ENCODE results near the gene GNAQ. TPM values are rescaled to one million over a fixed set of nuclear protein-coding genes. Genes with fewer than 3 reads are reported as not detected.

The GNAQ gene
- total RNA-seq, 1 experiment from 2014 or later: 48.6 TPM

DNA sequence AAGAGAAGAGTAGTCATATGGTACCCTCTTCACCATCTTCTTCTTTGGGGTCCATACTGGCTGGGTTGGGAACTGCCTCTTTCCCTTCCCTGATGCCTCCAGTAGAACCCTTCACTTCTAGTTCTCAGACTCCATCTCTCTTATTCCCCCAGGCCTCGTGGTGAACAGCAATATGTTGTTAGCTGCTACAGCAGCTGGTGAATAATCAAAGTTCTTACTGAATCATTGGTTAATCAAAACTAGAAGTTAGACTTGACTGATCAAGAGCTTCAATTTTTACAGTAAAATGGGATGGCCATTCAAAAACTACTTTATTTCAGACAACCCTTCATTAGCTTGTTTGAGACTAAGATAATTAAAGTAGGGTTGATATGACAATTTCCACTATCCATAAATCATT lies 192.6 kb downstream of the GNAQ start:
- Mint-ChIP-seq H3K27me3 (ENCODE audit: low read depth) (no peaks in the 10 kb centered on the region), H3K27ac (no peak overlapping the region), H3K36me3 (ENCODE audit: insufficient read depth in 1 of 3, low read depth in 3 of 3) (no peaks in the 10 kb centered on the region; a peak in 1 of 7 replicates), H3K9me3 (no peaks in the 10 kb centered on the region), H3K4me3 (no peak overlapping the region), H3K4me1 (peaks cover 2 to 7% of the 10 kb centered on the region in 2 experiments; a peak in 3 of 4 replicates)
- Histone ChIP-seq H2BK15ac (ENCODE audit: low read depth, low read length) (no peak overlapping the region), H3K4ac (ENCODE audit: low read depth, low read length) (no peak overlapping the region), H3K56ac (ENCODE audit: insufficient read length, low read depth, low read length) (no peak overlapping the region), H3T11ph (ENCODE audit: low read length) (no peak overlapping the region), H3K18ac (ENCODE audit: insufficient read length, low read depth, low read length) (no peak overlapping the region), H2AK5ac (ENCODE audit: insufficient read length, low read length) (no peak overlapping the region), H2BK20ac (ENCODE audit: low read depth, low read length, poor library complexity, severe bottlenecking) (no peak overlapping the region), H3K23ac (ENCODE audit: insufficient read length, low read depth, low read length) (no peak overlapping the region), H2BK12ac (ENCODE audit: insufficient read length, low read depth, low read length) (no peak overlapping the region), H3K9me3 (ENCODE audit: control insufficient read depth, low read depth, low read length) (no peaks in the 10 kb centered on the region), H3K27ac (ENCODE audit: insufficient read length, low read depth, low read length) (no peak overlapping the region), H3K27me3 (ENCODE audit: insufficient read depth, low read length) (no peaks in the 10 kb centered on the region), H3K14ac (ENCODE audit: insufficient read depth, low read length) (no peak overlapping the region), H3K79me1 (ENCODE audit: insufficient read depth, low read depth, low read length, poor library complexity, severe bottlenecking) (peaks cover 3% of the 10 kb centered on the region), H4K91ac (ENCODE audit: insufficient read length, low read depth, low read length) (no peak overlapping the region), H4K20me1 (ENCODE audit: control insufficient read depth, insufficient read depth, insufficient read length) (no peaks in the 10 kb centered on the region), H2AFZ (ENCODE audit: low read length) (no peak overlapping the region), H2BK5ac (ENCODE audit: insufficient read length, low read length) (no peak overlapping the region), H2BK120ac (ENCODE audit: low read depth, low read length, poor library complexity, severe bottlenecking) (no peak overlapping the region), H4K8ac (replicated peaks; ENCODE audit: insufficient read length, low read depth, low read length) (no peak overlapping the region), H3K4me1 (ENCODE audit: insufficient read depth, low read length) (no peaks in the 10 kb centered on the region), H3K4me2 (ENCODE audit: insufficient read depth, insufficient read length, low read length) (no peak overlapping the region), H4K5ac (ENCODE audit: insufficient read length, low read depth, low read length) (no peak overlapping the region), H3K79me2 (ENCODE audit: insufficient read depth, low read length) (0 out of 2 replicates have a peak, but pooled peaks cover 2% of the 10 kb centered on the region), H3K23me2 (ENCODE audit: insufficient read length, low read depth, low read length, poor library complexity, severe bottlenecking) (no peaks in the 10 kb centered on the region), H3K9ac (ENCODE audit: extremely low read depth, insufficient read length, low read length) (no peak overlapping the region)
- no CpG with 5 or more reads among the region's 1 CpG for WGBS (ENCODE audit: extremely low coverage, insufficient read length, low lambda C conversion rate)
- TF ChIP-seq, protein P1, sequence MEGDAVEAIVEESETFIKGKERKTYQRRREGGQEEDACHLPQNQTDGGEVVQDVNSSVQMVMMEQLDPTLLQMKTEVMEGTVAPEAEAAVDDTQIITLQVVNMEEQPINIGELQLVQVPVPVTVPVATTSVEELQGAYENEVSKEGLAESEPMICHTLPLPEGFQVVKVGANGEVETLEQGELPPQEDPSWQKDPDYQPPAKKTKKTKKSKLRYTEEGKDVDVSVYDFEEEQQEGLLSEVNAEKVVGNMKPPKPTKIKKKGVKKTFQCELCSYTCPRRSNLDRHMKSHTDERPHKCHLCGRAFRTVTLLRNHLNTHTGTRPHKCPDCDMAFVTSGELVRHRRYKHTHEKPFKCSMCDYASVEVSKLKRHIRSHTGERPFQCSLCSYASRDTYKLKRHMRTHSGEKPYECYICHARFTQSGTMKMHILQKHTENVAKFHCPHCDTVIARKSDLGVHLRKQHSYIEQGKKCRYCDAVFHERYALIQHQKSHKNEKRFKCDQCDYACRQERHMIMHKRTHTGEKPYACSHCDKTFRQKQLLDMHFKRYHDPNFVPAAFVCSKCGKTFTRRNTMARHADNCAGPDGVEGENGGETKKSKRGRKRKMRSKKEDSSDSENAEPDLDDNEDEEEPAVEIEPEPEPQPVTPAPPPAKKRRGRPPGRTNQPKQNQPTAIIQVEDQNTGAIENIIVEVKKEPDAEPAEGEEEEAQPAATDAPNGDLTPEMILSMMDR (conservative IDR thresholded peaks at IDR 0.05): no peak
- no peak for DNase-seq
